Measurements from ENCODE around the gene RAB3D. TPM values are rescaled to one million over a fixed set of nuclear protein-coding genes. Genes with fewer than 3 reads are reported as not detected.
"Not testable (repeated sequence)": the region's sequence is repeated elsewhere in the genome, so short reads cannot be mapped to it uniquely, and the experiment has no call there.

The RAB3D gene
- total RNA-seq, 2 experiments from 2014 or later = 5.4 to 5.5 TPM

- POLR2A ChIA-PET = interaction anchor here (0.9 to 1.2 kb wide), 2 partner anchors 23 to 58 kb away, joined by 3 to 4 read pairs; partner anchors contain the start of genes CCDC159 and TMEM205
- CTCF ChIA-PET = no interaction called here
Observed at GRCh38 chr19:11323601-11324078, 15.8 kb downstream of the RAB3D start.

- CTCF ChIA-PET = interaction anchor here (0.7 to 1.0 kb wide), 2 partner anchors 52 to 1547 kb away, joined by 3 read pairs; partner anchors contain the start of gene SWSAP1
- POLR2A ChIA-PET = no interaction called here
Observed at GRCh38 chr19:11322269-11323024, 17.0 kb downstream of the RAB3D start.

DNA sequence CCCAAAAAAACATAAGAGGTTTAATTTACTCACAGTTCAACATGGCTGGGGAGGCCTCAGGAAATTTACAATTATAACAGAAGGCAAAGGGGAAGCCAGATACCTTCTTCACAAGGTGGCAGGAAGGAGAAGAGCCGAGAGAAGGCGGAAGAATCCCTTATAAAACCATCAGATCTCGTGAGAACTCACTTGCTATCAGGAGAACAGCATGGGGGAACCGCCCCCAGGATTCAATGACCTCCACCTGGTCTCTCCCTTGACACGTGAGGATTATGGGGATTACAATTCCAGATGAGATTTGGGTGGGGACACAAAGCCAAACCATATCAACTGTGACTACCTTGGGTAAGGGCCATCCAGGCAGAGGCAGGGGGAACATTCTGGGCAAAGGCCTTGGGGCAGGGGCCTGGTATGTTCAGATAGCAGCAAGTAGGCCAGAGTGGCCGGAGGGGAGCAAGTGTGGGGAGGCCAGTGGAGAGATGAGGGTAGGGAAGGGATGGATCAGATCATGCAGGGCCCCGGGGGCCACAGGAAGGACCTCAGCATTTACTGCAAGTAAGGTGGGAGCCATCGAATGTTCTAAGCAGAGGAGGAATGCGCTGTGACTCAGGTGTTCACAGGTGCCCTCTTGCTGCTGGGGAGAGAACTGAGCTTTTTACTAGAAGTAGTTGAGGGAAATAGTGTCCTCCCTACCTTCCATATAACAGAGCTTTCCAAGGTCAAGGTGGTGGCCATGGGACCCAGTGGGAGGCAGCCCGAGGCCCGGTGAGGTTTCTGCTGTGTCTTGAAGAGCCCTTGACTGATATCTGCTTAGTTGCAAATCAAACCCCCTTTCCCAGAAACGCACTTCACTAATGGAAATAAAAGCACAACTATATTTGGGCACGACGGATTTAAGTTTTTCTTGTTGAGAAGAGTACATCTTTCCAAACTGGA, 18.0 kb downstream of the RAB3D start:
- POLR2A ChIA-PET = no interaction called here
- CTCF ChIA-PET = interaction anchor here (1.0 kb wide), 1 partner anchor 53 kb away, joined by 3 read pairs; the partner anchor contains the start of gene SWSAP1

DNA sequence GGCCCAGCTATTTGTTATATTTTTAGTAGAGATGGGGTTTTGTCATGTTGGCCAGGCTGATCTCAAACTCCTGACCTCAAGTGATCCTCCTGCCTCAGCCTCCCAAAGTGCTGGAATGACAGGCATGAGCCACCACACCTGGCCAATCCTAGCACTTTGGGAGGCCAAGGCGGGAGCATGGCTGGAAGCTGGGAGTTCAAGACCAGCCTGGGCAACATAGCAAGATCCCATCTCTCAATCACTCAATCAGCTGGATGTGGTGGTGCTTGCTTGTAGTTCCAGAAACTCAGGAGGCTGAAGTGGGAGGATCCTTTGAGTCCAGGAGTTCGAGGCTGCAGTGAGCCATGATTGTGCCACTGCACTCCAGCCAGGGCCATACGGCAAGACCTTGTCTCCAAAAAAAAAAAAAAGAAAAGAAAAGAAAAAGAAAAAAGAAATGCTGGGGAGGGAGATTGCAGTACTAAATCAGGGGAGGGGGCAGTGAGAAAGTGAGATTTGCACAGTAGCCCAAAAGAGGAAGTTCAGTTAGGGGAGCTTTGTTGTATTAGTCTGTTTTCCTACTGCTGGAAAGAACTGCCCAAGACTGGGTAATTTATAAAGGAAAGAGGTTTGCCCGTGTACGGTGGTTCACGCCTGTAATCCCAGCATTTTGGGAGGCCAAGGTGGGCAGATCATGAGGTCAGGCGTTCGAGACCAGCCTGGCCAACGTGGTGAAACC, 19.0 kb downstream of the RAB3D start:
- POLR2A ChIA-PET, CTCF ChIA-PET: not testable (repeated sequence)

- CTCF ChIA-PET = no interaction called here
- POLR2A ChIA-PET = no interaction called here
Observed at GRCh38 chr19:11306337-11306736, 33.1 kb downstream of the RAB3D start.

DNA sequence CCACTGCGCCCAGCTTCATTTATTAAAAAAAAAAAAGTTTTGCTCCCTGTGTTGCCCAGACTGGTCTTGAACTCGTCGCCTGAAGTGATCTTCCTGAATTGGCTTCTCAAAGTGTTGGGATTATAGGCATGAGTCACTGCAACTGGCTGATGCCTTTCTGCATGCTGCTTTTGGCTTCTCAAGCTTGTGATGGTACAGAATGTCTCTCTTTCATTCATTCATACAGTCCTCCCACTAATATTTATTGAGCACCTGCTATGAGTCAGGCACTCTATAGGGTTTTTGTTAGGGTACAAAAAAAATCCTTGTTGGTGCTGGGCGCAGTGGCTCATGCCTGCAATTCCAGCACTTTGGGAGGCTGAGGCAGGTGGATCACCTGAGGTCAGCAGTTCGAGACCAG, 34.5 kb downstream of the RAB3D start:
- POLR2A ChIA-PET = no interaction called here
- CTCF ChIA-PET = no interaction called here

DNA sequence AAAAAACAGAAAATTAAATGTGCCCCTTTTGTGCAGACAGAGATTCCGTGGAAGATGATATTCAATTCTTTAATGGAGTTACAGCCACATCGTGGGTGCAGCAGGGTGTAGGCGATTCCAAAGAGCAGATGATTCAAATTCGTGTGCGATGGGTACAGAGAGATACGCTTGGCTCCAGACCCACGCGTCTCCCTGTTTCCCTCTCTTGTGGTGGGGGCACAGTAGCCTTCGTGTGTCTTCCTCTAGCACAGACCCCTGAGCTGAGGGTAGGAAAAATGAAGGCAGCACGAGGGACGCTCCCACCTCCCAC, 38.7 kb downstream of the RAB3D start:
- ChIA-PET POLR2A (interaction anchor here (0.6 kb wide), 1 partner anchor 95 kb away, joined by 10 read pairs; no protein-coding TSS in a partner anchor), CTCF (interaction anchor here (0.6 kb wide), 1 partner anchor 1087 kb away, joined by 4 read pairs; no protein-coding TSS in a partner anchor)

- ChIA-PET CTCF (no interaction called here), POLR2A (no interaction called here)
Observed at GRCh38 chr19:11299946-11300810, 39.3 kb downstream of the RAB3D start.

DNA sequence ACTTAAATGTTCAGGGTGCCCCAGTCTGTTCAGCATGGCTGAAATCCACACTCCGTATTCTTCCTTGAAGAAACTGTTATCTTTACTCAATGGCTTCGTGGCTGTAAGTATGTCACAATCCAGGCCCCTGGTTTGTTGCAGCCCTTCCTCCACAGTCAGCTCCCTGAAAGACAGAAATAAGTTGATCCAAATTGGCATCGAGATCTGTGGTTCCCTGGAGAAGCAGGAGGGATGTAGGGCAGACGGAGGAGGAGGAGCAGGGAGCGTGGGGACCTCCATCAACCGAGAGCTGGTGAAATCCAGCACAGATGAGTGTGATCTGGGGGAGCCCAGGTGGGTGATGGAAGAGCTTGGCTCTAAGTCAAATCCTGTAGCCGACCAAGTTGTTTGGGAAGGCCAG, 43.2 kb downstream of the RAB3D start:
- CTCF ChIA-PET = no interaction called here

DNA sequence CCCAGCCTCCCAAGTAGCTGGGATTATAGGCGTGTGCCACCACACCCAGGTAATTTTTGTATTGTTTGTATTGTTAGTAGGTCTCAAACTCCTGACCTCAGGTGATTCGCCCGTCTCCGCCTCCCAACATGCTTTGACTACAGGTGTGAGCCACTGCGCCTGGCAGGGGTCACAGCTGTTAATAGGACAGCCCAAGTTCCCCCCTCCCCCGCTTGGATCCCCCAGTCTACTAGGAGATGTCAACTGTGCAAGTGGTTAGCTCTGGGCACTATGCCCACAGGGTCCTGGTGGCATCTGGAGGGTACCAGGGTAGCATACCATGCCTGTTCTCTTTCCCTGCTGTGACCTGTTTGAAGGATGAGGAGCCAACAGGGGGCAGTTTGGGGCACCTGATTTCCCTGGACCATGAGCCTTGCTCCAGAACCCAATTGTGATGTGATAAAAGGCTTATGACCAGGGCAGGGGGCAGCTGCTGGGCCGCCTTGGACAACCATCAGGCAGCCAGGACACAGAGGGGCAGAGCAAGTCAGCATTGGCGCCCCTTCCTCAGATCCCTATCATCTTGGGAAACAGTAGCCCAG, 43.7 kb downstream of the RAB3D start, which contains the start of gene TSPAN16:
Gene TSPAN16, plus strand, starts transcription at position 496 of the 581 bp plus-strand sequence. CDS start 138 bp downstream, outside the sequence.
- CTCF ChIA-PET = no interaction called here
- POLR2A ChIA-PET = no interaction called here

More for the DNA sequence above, 43.2 kb downstream of the RAB3D start:
- POLR2A ChIA-PET = no interaction called here

DNA sequence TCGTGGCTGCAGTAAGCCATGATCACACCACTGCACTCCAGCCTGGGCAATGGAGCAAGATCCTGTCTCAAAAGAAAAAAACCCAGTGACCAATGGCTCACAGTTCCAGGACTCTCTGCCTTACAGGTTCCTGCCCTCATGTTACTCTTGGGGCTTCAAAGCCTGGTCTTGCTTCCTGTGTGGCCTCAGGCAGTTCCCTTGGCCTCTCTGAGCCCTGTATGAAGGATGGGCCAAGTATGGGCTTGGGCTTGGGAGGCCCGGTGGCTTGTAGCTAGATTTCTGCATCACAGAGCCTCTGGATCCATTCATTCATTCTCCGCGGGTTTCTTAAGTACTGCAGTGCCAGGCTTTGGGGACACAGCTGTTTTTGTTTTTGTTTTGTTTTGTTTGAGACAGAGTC, 44.3 kb downstream of the RAB3D start:
- CTCF ChIA-PET = no interaction called here
- POLR2A ChIA-PET = no interaction called here

GRCh38 chr19:11293433-11294389, 45.7 kb downstream of the RAB3D start:
- CTCF ChIA-PET = interaction anchor here (0.5 to 1.1 kb wide), 12 partner anchors 8 to 1540 kb away, joined by 3 to 9 read pairs (median 3); partner anchors contain the start of gene RAB3D
- POLR2A ChIA-PET = interaction anchor here (0.7 kb wide), 2 partner anchors 88 to 187 kb away, joined by 6 to 10 read pairs; partner anchors contain the start of gene ELAVL3

GRCh38 chr19:11291991-11292390, 47.5 kb downstream of the RAB3D start:
- ChIA-PET POLR2A (no interaction called here), CTCF (interaction anchor here (0.7 kb wide), 1 partner anchor 244 kb away, joined by 3 read pairs; no protein-coding TSS in a partner anchor)

- CTCF ChIA-PET = interaction anchor here (0.6 kb wide), 2 partner anchors 665 to 740 kb away, joined by 4 read pairs; no protein-coding TSS in a partner anchor
- POLR2A ChIA-PET = no interaction called here
Observed at GRCh38 chr19:11291415-11291814, 48.0 kb downstream of the RAB3D start.

DNA sequence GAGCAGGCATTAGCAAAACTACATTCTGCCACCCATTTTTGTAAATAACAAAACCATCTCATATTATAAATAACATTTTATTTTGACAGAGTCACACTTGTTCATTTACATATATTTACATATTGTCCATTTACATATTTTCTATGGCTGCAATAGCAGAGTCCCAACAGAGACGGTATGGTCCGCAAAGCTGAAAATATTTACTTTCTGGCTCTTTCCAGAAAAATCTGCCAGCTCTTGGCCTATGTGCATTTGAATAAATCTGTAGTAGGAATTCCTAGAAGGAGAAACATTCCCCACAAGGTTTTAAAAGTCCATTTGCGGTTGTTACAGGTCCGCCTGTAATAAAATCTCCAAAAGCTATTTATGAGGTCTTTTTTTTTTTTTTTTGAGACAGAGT, 49.2 kb downstream of the RAB3D start:
- ChIA-PET POLR2A (no interaction called here), CTCF (interaction anchor here (1.3 kb wide), 1 partner anchor 11 kb away, joined by 3 read pairs; no protein-coding TSS in a partner anchor)

- ChIA-PET POLR2A (no interaction called here), CTCF (interaction anchor here (1.2 kb wide), 1 partner anchor 194 kb away, joined by 3 read pairs; no protein-coding TSS in a partner anchor)
Observed at GRCh38 chr19:11288349-11288748, 51.1 kb downstream of the RAB3D start.
